Prostate gland (tissue), 2 donors: ENCODE measurements around the gene SEPTIN11. TPM values are rescaled to one million over a fixed set of nuclear protein-coding genes. Genes with fewer than 3 reads are reported as not detected.

Experiments used
- DNase-seq: peaks from one replicate; pipeline ENCODE4 v3.0.0-alpha.2; 2019; ENCODE audit warnings: low spot score
- H3K27ac ChIP-seq, 2 donors: fragments of 200-600 bp; sonication (generic); 2 replicates each; pipeline ENCODE4 v1.5.1; 2017 to 2019
- H3K27me3 ChIP-seq: fragments of 200-600 bp; sonication (generic); replicated peaks from 2 replicates; pipeline ENCODE4 v1.5.1; 2019; ENCODE audit not compliant: insufficient read depth
- H3K36me3 ChIP-seq, 2 donors: fragments of 200-600 bp; sonication (generic); 1 replicate in 1 of 2; 2 replicates in 1 of 2; pipeline versions ENCODE4 v1.5.1 to v1.8.1; 2017 to 2019
- H3K4me1 ChIP-seq: fragments of 200-600 bp; sonication (generic); replicated peaks from 2 replicates; pipeline ENCODE4 v1.5.1; 2019
- H3K4me3 ChIP-seq, 2 donors: fragments of 200-600 bp; sonication (generic); 2 replicates each; pipeline ENCODE4 v1.5.1; 2017 to 2019
- H3K9me3 ChIP-seq: fragments of 200-600 bp; sonication (generic); 2 replicates; pipeline ENCODE4 v1.5.1; 2017
- CTCF ChIP-seq, 4 experiments: fragments of 200-600 bp in 2 of 4; fragments of 450-650 bp in 2 of 4; sonication (generic) in 2 of 4; IDR thresholded peaks; 1 replicate in 3 of 4; 2 replicates in 1 of 4; pipeline ENCODE4 v1.5.1; 2016 to 2019; ENCODE audit warnings: antibody characterized with exemption in 4 of 4, mild to moderate bottlenecking in 2 of 4, moderate library complexity in 2 of 4
- POLR2A ChIP-seq: fragments of 450-650 bp; IDR thresholded peaks from one replicate; pipeline ENCODE4 v1.6.1; 2016; ENCODE audit warnings: antibody characterized with exemption, mild to moderate bottlenecking
- POLR2AphosphoS5 ChIP-seq: sonication (generic); formaldehyde crosslinking; IDR thresholded peaks from one replicate; pipeline ENCODE4 v1.6.1; 2017; ENCODE audit warnings: antibody characterized with exemption
- WGBS: methylation state at CpG from one replicate; pipeline ENCODE4 v1.1.5; 2018; 5-methylcytosine and 5-hydroxymethylcytosine counted together
- intact Hi-C: fragments of 100-400 bp; cut with DNase I; formaldehyde crosslinking; loops from one replicate; pipeline ENCODE4 v1.14.2; 2022
- total RNA-seq, 2 donors: library from RNA; depleted of rRNA; stranded (reverse); fragments of >200 nt; gene quantifications; one replicate each; pipeline ENCODE4 v1.1.0, GENCODE V29; 2016

SEPTIN11 gene
- total RNA-seq, 2 donors from 2014 or later: 19.4 to 39.1 TPM

- Histone ChIP-seq H3K4me1 (no peaks in the 10 kb centered on the region), H3K27ac (no peak overlapping the region), H3K36me3 (no peaks in the 10 kb centered on the region), H3K9me3 (no peaks in the 10 kb centered on the region), H3K4me3 (no peak overlapping the region), H3K27me3 (no peaks in the 10 kb centered on the region)
- no peak for DNase-seq
- WGBS: 84% methylated on average over 2 of the region's 2 CpGs
- TF ChIP-seq POLR2AphosphoS5 (no peak), POLR2A (no peak), CTCF (IDR thresholded peaks at IDR 0.05) (no peak)
- intact Hi-C loops: no loop called here
Observed at GRCh38 chr4:76996445-76996844, 46.9 kb downstream of the SEPTIN11 start.

GRCh38 chr4:76997077-76997476 is 47.5 kb downstream of the SEPTIN11 start:
- Histone ChIP-seq H3K27me3 (no peaks in the 10 kb centered on the region), H3K36me3 (no peaks in the 10 kb centered on the region), H3K4me1 (no peaks in the 10 kb centered on the region), H3K27ac (no peak overlapping the region), H3K4me3 (no peak overlapping the region), H3K9me3 (no peaks in the 10 kb centered on the region)
- DNase-seq: no peak
- no peak for TF ChIP-seq POLR2AphosphoS5
- no peak for TF ChIP-seq POLR2A
- no peak for TF ChIP-seq CTCF (IDR thresholded peaks at IDR 0.05)
- WGBS: 90% methylated on average over 1 of the region's 1 CpG
- intact Hi-C loops: no loop called here

- no peaks in the 10 kb centered on the region for H3K9me3 ChIP-seq
- TF ChIP-seq POLR2AphosphoS5 (no peak), POLR2A (no peak), CTCF (IDR thresholded peaks at IDR 0.05) (no peak)
- no peak overlapping the region for H3K4me3 ChIP-seq
- DNase-seq: no peak
- H3K27me3 ChIP-seq: no peaks in the 10 kb centered on the region
- H3K27ac ChIP-seq: no peak overlapping the region
- intact Hi-C loops: no loop called here
- no peaks in the 10 kb centered on the region for H3K4me1 ChIP-seq
- 90% methylated on average over 5 of the region's 5 CpGs for WGBS
- H3K36me3 ChIP-seq: no peaks in the 10 kb centered on the region
Observed at GRCh38 chr4:76997532-76997931, 48.0 kb downstream of the SEPTIN11 start.

GRCh38 chr4:76998251-76998901 is 48.8 kb downstream of the SEPTIN11 start:
- intact Hi-C loops: no loop called here
- Histone ChIP-seq H3K27me3 (no peaks in the 10 kb centered on the region), H3K36me3 (no peaks in the 10 kb centered on the region), H3K4me3 (no peak overlapping the region), H3K27ac (no peak overlapping the region), H3K9me3 (no peaks in the 10 kb centered on the region), H3K4me1 (no peaks in the 10 kb centered on the region)
- 80% methylated on average over 8 of the region's 8 CpGs for WGBS
- TF ChIP-seq CTCF (IDR thresholded peaks at IDR 0.05) (no peak), POLR2AphosphoS5 (no peak), POLR2A (no peak)
- no peak for DNase-seq

Other genes starting within 250 kb of the SEPTIN11 start
- 1 to 10 TPM; 1.8 to 3.9 TPM for gene SOWAHB, start 51.6 kb upstream of the SEPTIN11 start, total RNA-seq
- 100 to 1,000 TPM; 274 to 367 TPM for gene CCNI, start 126.2 kb downstream of the SEPTIN11 start, total RNA-seq
- gene CCNG2, start 207.5 kb downstream of the SEPTIN11 start, total RNA-seq: 100 to 1,000 TPM in 1 of 2 donors, 10 to 100 TPM in 1; 61.3 to 106 TPM